ENCODE measurements around the gene FFAR3. TPM values are rescaled to one million over a fixed set of nuclear protein-coding genes. Genes with fewer than 3 reads are reported as not detected.
A peak's percentile ranks its signal among the peaks of the same experiment; 100 is the strongest.

The FFAR3 gene
- polyA plus RNA-seq, 1 donor (not counting 4 experiments of a cell fraction or from before 2014, with no cell fraction given): not detected

DNA sequence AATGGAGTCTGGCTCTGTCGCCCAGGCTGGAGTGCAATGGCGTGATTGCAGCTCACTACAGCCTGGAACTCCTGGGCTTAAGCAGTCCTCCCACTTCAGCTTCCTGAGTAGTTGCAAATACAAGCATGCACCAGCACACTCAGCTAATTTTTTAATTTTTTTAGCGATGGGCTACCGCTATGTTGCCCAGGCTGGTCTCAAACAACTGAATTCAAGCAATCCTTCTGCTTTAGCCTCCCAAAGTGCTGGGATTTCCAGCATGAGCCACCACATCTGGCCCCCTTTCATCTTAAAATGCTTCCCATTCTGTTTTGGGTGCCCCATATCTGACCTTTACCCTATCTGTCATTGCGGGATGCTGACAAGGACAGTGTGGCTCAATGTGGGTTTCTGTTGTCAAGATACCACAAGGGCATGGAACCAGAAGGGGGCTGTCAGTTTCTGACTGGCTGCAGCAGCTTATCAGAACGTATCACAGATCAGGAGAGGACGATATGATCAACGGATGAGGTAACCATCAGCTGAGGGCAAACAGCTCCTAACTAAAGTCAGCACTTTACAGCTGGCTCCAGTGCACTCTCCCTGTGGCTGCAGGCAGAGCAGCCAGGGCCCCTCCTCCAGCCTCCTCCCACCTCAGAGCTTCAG, 45.0 kb downstream of the FFAR3 start:
- Histone ChIP-seq H3K9me3 (ENCODE audit: control insufficient read depth, low read depth, low read length) (no peaks in the 10 kb centered on the region), H2AFZ (ENCODE audit: control insufficient read depth, low read length) (no peak overlapping the region), H4K20me1 (ENCODE audit: control insufficient read depth, extremely low read depth, insufficient read depth, low read length) (no peaks in the 10 kb centered on the region), H3K27me3 (ENCODE audit: control insufficient read depth, extremely low read depth, insufficient read depth, low read length) (no peaks in the 10 kb centered on the region), H3K27ac (ENCODE audit: control insufficient read depth, insufficient read depth, low read length) (no peak overlapping the region), H3K4me1 (ENCODE audit: control insufficient read depth, extremely low read depth, insufficient read depth, low read length) (peaks cover 12% of the 10 kb centered on the region), H3K4me2 (ENCODE audit: control insufficient read depth, extremely low read depth, insufficient read depth, low read depth, low read length) (no peak overlapping the region), H3K79me2 (ENCODE audit: control insufficient read depth, insufficient read depth, low read length) (no peaks in the 10 kb centered on the region), H3K36me3 (ENCODE audit: control insufficient read depth in 2 of 2, extremely low read depth in 1 of 2, insufficient read depth in 2 of 2, low read length in 2 of 2) (no peaks in the 10 kb centered on the region), H3K4me3 (ENCODE audit: control insufficient read depth in 2 of 3, extremely low read depth in 1 of 3, insufficient read depth in 2 of 3, low read depth in 1 of 3, low read length in 3 of 3) (no peak overlapping the region), H3K9me1 (ENCODE audit: control insufficient read depth, extremely low read depth, insufficient read depth, low read length) (no peaks in the 10 kb centered on the region), H3K9ac (ENCODE audit: control insufficient read depth, extremely low read depth, insufficient read depth, low read length) (no peak overlapping the region)
- DNase-seq (ENCODE audit: low read depth, low spot score) (no peak), FAIRE-seq (no peak)
- no peak for TF ChIP-seq EZH2 (IDR thresholded peaks at IDR 0.05; ENCODE audit: low read length)
- TF ChIP-seq, protein P1, sequence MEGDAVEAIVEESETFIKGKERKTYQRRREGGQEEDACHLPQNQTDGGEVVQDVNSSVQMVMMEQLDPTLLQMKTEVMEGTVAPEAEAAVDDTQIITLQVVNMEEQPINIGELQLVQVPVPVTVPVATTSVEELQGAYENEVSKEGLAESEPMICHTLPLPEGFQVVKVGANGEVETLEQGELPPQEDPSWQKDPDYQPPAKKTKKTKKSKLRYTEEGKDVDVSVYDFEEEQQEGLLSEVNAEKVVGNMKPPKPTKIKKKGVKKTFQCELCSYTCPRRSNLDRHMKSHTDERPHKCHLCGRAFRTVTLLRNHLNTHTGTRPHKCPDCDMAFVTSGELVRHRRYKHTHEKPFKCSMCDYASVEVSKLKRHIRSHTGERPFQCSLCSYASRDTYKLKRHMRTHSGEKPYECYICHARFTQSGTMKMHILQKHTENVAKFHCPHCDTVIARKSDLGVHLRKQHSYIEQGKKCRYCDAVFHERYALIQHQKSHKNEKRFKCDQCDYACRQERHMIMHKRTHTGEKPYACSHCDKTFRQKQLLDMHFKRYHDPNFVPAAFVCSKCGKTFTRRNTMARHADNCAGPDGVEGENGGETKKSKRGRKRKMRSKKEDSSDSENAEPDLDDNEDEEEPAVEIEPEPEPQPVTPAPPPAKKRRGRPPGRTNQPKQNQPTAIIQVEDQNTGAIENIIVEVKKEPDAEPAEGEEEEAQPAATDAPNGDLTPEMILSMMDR (optimal IDR thresholded peaks at IDR 0.05 in 1 of 3, IDR thresholded peaks at IDR 0.05 in 1 of 3, conservative IDR thresholded peaks at IDR 0.05 in 1 of 3; ENCODE audit: extremely low read depth in 1 of 3, insufficient read depth in 2 of 3, low read length in 3 of 3): no peak
- dilution Hi-C loops (cut with MboI; ENCODE audit: extremely low pct_ligation_motif_present, low sequenced_read_pairs): no loop called here

DNA sequence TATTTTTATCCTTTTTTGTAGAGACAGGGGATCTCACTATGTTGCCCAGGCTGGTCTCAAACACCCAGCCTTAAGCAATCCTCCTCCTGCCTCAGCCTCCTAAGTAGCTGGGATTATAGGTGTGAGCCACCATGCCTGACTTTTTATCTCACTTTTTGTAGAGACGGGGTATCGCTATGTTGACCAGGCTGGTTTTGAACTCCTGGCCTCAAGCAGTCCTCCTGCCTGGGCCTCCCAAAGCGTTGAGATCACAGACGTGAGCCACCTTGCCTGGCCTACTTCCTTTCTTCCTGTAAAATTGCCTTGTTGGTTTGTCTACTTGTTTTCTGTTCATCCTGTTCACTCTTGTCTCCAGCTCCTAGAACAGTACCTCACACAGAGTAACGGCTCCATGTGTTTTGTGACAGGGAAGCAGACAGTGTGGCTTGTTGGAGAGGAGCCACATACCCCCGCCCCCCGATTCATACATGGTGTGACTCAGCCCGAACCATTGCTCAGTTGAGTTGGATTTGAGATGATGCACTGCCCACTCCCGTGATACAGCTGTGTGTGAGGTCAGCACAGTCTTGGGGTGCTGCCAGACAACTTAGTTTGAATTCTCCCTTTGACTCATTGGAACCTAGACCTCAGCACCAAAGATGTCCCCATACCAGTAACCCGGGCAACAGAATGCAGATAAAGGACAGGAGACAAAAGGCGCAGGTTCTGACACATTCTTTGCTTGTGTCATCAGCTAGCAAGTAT, 46.8 kb downstream of the FFAR3 start:
- Histone ChIP-seq H3K9ac (ENCODE audit: control insufficient read depth, extremely low read depth, insufficient read depth, low read length) (peak overlapping the region; percentile 9), H3K9me3 (ENCODE audit: control insufficient read depth, low read depth, low read length) (no peaks in the 10 kb centered on the region), H3K79me2 (ENCODE audit: control insufficient read depth, insufficient read depth, low read length) (no peaks in the 10 kb centered on the region), H3K9me1 (ENCODE audit: control insufficient read depth, extremely low read depth, insufficient read depth, low read length) (no peaks in the 10 kb centered on the region), H3K27me3 (ENCODE audit: control insufficient read depth, extremely low read depth, insufficient read depth, low read length) (no peaks in the 10 kb centered on the region), H3K4me2 (ENCODE audit: control insufficient read depth, extremely low read depth, insufficient read depth, low read depth, low read length) (peak overlapping the region; percentile 32), H2AFZ (ENCODE audit: control insufficient read depth, low read length) (no peak overlapping the region), H3K4me3 (ENCODE audit: control insufficient read depth in 2 of 3, extremely low read depth in 1 of 3, insufficient read depth in 2 of 3, low read depth in 1 of 3, low read length in 3 of 3) (no peak overlapping the region), H4K20me1 (ENCODE audit: control insufficient read depth, extremely low read depth, insufficient read depth, low read length) (no peaks in the 10 kb centered on the region), H3K36me3 (ENCODE audit: control insufficient read depth in 2 of 2, extremely low read depth in 1 of 2, insufficient read depth in 2 of 2, low read length in 2 of 2) (no peaks in the 10 kb centered on the region), H3K4me1 (ENCODE audit: control insufficient read depth, extremely low read depth, insufficient read depth, low read length) (peaks cover 12% of the 10 kb centered on the region), H3K27ac (ENCODE audit: control insufficient read depth, insufficient read depth, low read length) (peak overlapping the region; percentile 52)
- FAIRE-seq (peak; percentile 97), DNase-seq (ENCODE audit: low read depth, low spot score) (peak; percentile 95)
- TF ChIP-seq EZH2 (IDR thresholded peaks at IDR 0.05; ENCODE audit: low read length): no peak
- TF ChIP-seq, protein P1 (optimal IDR thresholded peaks at IDR 0.05 in 1 of 3, IDR thresholded peaks at IDR 0.05 in 1 of 3, conservative IDR thresholded peaks at IDR 0.05 in 1 of 3; ENCODE audit: extremely low read depth in 1 of 3, insufficient read depth in 2 of 3, low read length in 3 of 3): no peak
- dilution Hi-C loops (cut with MboI; ENCODE audit: extremely low pct_ligation_motif_present, low sequenced_read_pairs): no loop called here
